HG02678 (cell line): ENCODE measurements around the gene ACSF3.
"Not testable (repeated sequence)": the region's sequence is repeated elsewhere in the genome, so short reads cannot be mapped to it uniquely, and the experiment has no call there.

Experiments used
- ATAC-seq: cut with Tn5 transposase; IDR thresholded peaks from one replicate; pipeline ENCODE4 v1.9.1; 2021; ENCODE audit warnings: mild to moderate bottlenecking, moderate library complexity; ENCODE audit not compliant: unreplicated experiment

The ACSF3 gene

DNA sequence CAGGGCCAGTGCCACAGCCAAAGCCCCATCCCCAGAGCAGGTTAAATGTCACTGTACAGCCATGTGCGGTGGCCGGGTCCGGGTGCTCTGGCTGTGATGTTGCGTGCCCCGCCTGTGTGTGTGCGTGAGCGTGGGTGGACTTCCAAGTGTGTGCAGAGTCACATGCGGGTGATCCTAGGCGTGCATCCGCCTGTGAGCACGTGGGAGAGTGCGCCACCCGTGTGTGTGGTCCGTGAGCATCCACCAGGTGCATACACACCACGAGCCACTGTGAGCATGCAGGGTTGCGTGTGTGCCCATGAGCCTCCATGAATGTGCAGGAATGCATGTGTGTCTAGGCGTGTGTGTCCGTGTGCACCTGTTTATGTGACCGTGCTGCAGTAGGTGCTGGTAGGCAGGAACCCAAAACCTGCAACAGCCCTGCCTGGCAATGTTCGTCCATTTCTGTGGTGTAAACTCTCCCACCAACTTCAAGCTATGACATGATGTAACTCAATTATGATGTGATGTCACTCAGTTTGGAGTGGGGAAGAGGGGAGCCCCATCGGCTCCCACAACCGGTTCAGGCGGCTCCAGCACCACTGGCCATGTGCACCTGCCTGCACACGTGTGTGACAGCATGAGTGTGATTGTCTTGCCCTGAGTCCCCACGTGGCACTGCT is 37.6 kb upstream of the ACSF3 start:
- ATAC-seq, result no peak

DNA sequence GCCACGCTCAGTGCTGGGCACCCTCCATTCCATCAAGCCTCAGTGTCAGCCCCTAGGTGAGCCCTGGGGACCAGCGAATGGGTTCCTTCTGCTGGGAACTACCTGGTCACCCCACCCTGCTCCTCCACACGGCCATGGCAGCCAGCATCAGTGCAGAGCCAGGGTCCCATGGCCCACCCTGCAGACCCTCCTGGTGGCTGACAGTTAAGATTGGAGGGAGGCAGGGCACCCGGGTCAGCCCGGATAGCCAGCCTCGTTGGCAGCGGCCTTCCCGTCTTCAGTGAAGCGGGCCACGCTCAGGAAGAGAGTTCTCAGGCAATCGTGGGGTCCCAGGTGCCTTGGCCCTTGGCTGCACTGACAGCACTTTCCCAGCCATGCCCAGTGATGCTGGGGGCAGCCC is 37.1 kb upstream of the ACSF3 start:
- ATAC-seq, result no peak

DNA sequence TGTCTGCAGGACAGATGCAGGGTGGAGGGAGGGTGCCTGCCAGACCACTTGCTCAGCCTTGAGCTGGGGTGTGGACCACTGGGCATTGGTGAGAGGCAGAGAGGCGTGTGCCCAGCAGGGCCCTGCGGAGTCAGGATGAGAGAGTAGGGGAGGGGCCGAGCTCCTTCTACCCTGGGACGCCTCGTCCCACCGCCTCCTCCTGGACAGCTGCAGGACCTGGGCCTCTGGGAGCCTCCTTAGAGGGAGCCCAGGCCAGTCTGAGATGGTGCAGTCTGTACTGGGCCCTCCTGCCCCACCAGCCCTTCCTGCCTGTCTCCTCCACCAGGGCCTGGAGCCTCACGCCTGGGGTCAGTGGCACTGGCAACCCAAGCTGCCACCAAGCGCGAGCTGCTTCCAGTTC is 35.9 kb upstream of the ACSF3 start:
- ATAC-seq, result no peak

DNA sequence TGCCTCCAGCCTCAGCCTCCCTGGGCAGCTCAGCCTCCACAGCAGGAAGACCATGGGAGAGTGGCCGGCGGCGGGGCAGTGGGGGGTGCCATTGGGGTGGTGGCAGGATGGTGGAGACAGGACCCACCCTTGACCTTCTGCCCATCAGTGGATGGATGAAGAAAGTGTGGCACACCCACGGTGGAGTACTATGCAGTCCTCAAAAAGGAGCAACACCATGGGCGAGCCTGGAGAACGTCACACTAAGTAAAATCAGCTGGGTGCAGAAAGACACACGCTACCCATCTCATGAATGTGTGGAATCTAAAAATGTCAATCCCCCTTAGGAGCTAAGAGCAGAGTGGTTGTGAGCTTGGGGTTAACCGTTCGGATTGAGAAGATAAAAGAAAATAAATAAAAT is 34.8 kb upstream of the ACSF3 start:
- no peak for ATAC-seq

DNA sequence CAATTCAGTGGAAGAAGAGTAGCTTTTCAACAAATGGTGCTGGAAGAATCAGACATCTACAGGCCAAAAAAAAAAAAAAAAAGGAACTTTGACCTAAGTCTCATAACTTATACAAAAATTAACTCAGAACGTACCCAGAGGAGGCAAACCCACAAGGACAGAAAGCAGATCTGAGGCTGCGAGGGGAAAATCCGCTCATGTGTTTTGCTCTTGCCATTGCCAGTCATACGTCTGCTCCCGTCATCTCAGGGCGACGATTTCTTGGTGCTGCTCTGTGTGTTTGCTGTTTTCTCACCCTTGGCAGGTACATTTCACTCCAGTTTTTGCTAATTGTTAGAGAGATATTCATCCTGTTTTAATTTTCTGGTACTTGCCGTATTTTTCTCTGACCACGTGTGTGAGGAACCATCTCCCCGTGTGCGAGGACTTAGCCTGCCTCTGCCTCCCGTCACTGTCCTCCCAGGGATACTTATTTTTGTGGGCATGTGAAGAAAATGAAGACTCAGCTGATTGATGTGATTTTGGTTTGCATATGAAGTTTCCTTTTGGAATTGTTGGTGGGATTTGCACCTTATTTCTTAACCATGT is 33.4 kb upstream of the ACSF3 start:
- no peak for ATAC-seq

DNA sequence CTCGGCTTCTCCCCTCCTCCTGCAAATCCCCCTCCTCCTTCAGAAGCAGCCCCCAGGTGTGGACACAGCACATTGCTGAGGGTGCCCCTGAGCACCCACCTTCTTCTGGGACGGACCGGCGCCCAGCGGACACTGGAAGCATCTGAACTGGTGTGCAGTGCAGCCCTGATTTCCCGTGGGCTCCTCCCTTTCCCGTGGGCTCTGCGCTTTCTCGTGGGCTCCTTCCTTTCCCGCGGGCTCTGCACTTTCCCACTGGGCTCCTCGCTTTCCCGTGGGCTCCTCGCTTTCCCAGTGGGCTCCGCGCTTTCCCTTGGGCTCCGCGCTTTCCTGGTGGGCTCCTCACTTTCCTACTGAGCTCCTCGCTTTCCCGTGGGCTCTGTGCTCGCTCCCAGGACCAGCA is 32.6 kb upstream of the ACSF3 start:
- no peak for ATAC-seq

DNA sequence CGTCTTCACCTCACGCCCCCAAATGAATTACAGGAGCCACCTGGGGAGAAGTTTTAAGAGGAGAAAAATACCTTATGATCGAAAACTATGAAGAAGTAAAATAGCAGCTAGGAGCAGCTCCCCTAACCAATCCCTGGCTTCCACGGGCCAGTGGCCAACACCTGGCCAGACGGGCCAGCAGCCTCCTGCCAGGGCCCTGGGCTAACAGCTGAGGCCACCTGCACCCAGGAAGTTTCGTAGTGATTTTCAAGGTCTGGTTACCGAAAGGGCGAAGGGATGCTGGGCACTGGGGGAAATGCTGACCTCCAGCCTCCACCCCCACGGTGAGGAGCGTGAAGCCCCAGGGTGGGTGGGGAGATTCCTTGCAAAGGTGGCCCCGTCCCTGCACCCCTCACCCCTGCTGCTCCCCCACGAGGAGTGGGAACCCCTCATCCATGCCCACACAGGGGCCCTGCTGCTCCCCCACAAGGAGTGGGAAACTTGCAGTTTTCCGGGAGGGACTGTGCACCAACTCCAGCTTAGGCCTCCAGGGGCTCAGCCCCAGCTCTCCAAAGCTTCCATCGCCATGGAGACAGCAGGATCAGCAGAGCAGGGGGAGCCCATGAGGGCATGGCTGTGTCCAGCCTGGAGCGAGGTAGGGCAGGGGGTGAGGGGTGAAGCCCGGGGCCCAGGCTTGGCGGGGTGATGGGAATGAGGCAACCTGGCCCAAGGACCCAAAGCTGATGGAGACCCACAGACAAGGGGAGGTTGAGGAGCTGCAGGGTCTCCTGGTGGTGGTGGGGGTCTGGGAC is 31.9 kb upstream of the ACSF3 start:
- ATAC-seq, result no peak

DNA sequence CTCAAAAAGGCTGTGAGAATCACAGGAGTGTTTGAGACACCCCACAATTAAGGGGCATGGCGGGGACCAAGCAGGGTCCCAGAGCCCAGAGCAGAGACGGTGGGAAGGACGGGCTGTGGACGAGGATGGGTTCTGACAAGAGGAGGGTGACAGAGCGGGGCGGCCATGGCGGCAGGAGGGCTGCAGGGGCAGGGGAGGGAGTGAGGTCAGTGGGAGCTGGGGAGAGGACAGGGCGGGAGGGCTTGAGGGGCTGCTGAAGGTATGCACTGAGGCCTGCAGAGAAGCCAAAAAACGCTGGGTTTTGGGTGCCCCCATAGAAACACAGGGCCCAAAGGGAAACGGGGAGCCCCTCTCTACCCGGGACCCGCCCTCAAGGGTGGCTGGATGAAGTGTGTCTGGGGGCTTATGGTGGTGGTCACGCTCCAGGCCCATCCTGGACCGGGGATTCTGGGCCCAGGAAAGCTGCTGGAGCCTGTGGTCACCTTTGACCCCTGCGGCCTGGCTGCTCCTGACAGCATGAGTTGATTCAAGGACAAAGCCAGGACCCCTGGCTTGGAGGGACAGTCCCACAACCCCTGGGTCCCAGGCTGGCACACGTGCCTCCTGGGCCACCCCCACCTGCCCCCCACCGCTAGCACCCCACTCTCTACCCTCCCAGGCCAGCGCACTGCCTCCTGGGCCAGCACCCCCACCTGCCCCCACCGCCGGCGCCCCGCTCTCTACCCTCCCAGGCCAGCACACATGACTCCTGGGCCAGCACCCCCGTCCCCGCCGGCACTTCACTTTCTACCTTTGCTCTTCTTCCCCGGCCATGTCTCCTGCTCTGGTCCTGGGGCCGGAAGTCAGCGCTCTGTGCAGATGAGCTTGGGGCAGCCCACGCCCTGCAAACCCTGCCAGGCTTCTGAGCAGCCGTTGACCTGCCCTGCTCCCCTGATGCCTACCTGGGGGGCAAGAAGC is 31.0 kb upstream of the ACSF3 start:
- ATAC-seq, result no peak

DNA sequence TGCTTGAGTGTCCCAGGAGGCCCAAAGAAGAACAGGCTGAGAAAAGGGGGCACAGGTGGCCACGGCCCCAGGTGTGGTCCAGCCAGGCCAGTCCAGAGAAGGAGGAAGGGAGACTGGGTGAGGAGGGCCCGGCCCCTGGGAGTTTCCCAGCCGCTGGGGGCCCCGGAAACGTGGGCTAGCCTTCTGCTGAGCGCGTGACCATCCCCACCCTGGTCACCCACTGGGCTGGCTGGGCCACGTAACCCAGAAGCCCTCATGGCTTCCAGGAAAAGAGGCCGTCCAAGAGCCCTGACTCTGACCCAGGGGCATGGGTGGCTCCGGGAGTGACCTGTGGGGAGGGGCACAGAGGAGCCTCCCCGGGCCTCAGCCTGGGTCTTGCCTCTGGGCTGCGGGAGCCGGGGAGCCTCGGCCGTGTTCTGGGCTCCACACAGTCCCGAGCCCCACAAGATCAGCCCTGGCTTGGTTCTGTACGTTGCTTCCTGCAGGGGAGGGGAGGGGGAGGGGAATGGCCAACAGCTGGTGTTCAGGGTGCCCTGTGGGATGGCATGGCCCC is 29.8 kb upstream of the ACSF3 start:
- no peak for ATAC-seq

DNA sequence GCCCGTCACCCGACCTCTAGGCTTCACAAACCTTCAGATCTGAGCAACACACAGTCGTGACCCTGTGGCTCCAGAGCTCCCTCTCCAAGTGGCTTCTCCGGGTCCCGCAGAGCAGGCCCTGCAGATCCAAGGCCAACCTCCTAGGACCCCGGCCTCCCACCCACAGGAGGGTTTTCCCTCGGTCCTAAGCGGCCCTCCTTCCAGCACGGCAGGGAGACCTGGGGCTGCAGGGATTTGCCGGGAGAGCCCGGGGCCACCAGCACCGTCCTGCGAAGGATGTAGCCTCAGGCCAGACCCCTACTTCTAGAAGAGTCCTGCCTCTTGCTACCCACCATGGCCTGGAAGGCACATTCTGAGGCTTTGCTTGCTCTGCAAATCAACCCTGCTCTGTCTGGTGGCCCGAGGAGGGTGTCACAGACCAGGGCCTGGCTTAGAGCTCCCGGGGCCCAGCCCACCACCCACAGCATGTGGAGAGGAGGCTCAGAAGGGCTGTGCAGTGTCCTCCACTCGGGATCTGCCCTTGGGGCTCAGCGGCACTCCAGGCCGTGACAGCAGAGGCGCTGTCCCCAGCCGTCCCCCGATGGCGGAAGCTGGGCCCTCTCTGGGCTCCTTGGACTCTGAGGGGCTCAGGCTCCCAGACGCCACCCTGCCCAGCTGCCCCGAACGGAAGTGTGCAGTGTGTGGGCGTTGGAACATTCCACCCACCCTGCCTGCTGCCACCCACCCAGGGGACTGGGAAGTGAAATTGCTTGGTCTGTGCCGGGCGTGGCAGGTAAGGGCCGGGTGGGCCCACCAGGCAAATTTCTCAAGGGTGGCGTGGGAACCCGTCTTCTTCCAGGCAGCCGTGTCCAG is 28.8 kb upstream of the ACSF3 start:
- ATAC-seq, result no peak

DNA sequence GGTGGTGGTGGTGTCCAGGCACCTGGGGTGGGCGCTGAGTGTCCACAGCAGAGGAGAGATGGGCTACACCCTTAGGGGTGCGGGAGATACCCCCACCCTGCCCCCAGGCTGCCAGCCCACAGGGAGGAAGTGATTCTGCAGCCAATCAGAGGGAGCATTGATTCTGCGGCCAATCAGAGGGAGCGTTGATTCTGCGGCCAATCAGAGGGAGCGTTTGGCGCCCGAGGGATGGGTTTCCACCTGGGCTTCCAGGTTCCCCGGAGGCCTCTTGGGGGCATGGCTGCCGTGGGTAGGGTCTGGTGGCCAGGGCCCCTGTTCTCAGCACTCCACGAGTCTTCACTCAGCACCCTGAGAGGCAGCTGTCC is 28.2 kb upstream of the ACSF3 start:
- ATAC-seq, result no peak

DNA sequence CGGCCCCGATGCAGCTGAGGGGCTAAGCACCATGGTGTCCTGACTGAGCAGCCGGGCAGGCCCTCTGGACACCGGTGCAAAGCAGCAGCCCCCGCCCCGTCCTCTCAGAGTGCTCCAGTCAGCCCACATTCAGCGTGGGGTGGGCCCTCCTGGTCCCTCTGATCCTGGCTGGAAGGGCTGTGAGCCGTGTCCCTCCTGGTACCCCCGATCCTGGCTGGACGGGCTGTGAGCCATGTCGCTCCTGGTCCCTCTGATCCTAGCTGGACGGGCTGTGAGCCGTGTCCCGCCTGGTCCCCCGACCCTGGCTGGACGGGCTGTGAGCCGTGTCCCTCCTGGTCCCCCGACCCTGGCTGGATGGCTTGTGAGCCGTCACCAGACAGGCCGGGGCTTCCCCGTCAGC is 26.9 kb upstream of the ACSF3 start:
- no peak for ATAC-seq

DNA sequence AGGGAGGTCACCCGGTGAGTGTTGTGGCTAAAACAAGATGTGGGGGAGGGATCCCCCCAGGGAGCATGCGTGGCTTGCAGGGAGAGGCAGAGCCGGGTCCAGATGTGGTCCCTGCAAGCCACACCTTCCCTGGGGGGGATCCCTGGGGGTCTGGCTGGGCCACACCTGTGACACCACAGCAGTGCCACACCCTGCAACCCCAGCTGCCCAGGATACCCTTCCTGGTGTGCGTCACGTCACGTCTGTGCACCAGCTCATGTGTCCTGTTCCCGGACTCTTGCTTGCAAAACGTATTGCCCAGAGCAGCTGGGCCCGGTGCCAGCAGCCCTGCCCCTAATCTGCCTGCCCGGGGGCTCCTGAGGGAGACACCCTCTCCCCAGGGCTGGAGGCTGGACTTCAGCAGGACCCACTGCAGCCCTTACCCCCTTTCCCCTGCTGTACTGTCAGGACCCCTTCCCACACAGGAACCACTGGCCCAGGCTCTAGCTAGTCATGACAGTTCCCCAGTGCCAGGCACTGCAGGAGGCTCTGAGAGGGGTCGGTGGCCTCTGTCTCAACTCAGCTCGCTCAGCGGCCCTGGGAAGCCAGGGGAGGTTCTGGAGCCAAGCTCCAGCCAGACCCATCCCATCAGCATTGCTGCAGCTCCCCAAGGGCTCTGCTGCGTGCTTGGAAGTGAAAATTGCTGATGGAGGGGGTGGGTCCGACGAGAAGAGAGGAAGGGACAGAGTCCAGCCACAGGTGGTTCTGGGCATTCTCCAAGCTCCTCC is 25.8 kb upstream of the ACSF3 start:
- ATAC-seq, result no peak

DNA sequence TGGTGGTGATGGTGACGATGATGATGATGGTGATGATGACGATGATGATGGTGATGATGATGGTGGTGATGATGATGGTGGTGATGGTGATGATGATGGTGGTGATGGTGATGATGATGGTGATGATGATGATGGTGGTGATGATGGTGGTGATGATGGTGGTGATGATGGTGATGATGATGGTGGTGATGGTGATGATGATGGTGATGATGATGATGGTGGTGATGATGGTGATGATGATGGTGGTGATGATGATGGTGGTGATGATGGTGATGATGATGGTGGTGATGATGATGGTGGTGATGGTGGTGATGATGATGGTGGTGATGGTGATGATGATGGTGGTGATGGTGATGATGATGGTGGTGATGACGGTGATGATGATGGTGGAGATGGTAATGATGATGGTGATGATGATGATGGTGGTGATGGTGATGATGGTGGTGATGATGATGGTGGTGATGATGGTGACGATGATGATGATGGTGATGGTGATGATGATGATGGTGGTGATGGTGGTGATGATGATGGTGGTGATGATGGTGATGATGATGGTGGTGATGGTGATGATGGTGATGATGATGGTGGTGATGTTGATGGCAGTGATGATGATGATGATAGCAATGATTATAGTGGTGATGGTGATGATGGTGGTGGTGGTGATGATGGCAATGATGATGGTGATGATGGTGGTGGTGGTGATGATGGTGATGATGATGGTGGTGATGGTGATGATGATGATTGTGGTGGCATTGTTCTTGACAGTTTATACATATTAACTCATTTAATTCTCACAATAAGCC is 24.6 kb upstream of the ACSF3 start:
- not testable (repeated sequence) for ATAC-seq

DNA sequence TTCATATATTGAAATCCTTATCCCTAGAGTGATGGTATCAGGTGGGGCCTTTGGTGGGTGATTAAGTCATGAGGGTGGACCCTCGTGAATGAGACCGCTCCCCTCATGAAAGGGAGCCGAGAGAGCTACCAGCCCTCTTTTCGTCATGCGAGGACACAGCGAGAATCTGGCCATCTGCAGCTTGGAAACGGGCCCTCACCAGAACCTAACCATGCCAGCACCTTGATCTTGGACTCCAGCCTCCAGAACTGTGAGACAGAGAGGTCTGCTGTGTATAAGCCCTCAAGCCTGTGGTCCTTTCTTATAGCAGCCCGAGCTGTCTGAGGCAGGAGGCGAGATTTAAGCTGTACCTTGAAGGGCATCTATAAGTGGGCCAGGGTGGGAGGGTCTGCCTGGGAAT is 23.7 kb upstream of the ACSF3 start:
- ATAC-seq, result no peak

DNA sequence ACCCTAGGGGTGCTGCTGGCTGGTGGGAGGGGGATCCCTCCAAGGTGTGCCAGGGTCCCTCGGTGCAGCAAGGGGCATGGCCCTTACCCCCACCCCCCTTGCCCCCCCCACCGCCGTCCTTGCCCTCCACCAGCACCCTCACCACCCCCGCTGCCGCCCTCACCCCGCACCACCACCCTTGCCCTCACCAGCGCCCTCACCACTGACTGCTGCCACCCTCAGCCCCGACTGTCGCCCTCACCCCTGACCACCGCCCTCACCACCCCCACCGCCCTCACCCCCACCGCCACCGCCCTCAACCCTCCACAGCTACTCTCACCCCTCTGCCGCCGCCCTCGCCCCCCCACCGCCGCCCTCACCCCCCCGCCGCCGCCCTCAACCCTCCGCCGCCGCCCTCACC is 23.1 kb upstream of the ACSF3 start:
- ATAC-seq, result no peak

DNA sequence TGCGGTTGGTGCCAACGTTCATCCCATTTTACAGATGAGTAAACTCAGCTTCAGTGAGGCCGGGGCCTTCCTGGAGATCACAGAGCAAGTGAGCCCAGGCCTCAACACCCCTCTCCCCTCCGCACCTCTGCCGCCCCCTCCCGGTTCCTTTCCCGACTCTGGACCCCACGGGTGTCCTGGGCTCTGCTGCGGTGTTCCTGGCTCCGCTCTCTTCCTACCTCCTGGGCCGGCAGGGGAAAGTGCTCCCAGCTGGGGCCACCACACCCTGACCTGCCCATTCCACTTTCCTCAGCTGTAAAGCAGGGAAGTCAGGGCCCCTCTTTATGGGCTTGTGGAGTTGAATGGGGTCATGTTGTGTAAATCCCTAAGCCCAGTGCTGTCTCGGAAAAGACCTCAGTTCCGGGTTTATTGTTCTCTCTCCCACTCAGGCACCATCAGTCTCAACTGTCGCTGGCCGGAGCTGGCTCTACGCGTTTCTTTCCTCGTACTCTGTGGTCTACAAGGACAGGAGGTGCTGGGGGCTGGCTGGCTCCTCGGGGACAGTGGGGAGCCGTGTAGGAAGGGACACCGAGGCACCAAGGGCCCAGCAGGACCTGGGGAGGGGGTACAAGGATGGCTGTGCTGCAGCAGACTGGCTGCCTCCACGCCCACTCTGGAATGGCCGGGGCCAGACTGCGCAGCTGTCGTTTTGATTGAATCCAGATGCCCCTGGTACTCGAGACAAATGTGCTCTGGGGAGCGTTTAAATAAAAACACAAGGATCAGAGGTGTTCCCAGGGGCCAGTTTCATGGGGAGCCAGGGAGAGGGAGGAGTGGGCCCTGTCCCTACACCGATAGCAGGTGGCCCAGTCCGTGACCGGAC is 21.7 kb upstream of the ACSF3 start:
- ATAC-seq, result no peak
